ENCODE results near the gene CILP2.
A peak's percentile ranks its signal among the peaks of the same experiment; 100 is the strongest.

Gene CILP2, protein sequence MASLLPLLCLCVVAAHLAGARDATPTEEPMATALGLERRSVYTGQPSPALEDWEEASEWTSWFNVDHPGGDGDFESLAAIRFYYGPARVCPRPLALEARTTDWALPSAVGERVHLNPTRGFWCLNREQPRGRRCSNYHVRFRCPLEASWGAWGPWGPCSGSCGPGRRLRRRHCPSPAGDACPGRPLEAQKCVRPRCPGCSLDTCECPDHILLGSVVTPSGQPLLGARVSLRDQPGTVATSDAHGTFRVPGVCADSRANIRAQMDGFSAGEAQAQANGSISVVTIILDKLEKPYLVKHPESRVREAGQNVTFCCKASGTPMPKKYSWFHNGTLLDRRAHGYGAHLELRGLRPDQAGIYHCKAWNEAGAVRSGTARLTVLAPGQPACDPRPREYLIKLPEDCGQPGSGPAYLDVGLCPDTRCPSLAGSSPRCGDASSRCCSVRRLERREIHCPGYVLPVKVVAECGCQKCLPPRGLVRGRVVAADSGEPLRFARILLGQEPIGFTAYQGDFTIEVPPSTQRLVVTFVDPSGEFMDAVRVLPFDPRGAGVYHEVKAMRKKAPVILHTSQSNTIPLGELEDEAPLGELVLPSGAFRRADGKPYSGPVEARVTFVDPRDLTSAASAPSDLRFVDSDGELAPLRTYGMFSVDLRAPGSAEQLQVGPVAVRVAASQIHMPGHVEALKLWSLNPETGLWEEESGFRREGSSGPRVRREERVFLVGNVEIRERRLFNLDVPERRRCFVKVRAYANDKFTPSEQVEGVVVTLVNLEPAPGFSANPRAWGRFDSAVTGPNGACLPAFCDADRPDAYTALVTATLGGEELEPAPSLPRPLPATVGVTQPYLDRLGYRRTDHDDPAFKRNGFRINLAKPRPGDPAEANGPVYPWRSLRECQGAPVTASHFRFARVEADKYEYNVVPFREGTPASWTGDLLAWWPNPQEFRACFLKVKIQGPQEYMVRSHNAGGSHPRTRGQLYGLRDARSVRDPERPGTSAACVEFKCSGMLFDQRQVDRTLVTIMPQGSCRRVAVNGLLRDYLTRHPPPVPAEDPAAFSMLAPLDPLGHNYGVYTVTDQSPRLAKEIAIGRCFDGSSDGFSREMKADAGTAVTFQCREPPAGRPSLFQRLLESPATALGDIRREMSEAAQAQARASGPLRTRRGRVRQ

DNA sequence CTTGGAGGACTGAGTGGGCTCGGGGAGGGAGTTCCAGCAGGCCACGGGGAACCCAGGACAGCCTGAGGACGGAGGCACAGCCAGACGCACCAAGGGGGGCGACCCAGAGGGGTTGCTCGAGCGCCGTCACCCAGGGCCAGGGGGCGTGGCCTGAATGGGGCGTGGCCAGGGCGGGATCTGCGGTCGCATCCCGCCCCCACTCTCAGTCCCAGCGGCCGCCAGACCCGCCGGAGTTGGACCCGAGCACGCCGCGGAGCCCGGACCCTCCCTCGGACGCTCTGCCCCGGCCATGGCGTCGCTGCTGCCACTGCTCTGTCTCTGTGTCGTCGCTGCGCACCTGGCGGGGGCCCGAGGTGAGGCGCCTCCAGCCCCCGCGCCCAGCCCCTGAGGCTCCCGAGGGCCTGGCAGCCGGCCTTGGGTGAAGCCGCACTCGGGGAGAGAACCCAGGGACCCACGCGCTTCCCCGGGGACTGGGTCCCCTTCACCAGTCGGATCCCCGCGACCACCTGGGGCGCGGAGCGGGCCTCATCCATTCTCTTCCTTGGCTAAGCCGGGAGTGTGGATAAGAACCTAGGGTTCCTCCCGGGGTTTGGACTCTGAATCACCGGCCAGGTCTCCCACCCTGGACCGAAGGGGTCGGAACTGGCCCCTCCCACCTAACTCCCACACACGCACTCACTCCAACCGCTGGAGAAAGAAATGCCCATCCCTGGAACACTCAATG is at the start of gene CILP2:
CILP2 (plus strand) TSS at position 205 of the 724 bp plus-strand sequence; CDS start at position 290, 85 bp downstream.
- DNase-seq: peak in 1 of 2 experiments; percentile 30

DNA sequence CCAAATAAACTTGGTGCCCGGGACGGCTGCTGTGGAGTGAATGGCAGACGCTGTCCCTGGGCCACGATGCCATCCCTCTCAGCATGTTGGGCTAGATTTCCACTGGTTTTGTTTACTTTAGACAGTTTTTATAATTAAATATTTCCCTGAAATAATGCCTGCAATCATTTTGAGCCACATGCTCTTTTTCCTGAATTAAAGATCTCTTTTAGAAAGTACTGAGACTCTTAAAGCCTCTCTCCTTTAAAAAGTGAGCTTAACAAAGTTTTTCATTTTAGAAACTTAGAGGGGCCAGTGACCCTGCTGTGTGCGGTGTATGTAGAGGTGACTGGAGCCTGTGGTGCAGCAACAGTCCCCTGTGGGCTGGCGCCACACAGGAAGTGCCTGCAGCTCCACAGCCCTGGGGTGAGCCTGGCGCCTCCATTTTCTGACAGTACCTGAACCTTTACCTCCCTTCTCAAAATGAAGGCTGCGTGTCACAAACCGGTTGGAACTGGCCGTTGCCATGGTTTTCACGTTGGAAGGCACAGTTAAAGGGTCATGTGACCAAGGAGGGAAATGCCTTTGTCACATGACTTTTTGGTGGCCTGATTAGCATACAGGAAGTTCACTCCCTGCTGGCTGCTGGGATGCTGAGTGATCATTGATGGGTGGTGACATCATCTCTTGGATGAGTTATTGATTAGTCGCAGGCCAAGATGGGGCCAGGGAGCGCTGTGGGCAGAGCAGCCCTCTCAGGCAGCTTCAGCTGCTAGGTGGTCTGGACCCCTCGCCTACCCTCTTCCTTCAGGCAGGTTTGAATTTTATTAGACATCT is 49.0 kb upstream of the CILP2 start:
- DNase-seq: peak in 1 of 2 experiments; percentile 18

DNA sequence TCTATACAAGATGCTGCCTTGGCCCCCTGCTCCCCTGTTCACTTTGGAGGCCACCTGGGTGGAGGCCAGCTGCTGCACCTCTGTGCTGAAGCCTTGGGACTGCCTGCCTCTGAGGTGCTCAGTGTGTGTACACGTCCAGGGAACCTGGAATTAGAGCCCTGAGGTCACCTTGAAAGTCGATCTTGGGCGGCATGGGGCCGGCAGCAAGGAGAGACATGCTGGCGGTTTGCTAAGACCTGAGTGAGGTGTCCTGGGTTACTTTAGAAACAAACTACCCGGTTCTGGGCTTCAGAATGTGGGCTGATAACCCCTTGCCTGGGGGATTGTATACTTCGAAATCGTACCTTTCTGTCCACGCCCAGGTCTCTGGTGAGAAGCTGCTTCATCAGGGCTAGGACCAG is 48.3 kb upstream of the CILP2 start:
- DNase-seq: no peak

DNA sequence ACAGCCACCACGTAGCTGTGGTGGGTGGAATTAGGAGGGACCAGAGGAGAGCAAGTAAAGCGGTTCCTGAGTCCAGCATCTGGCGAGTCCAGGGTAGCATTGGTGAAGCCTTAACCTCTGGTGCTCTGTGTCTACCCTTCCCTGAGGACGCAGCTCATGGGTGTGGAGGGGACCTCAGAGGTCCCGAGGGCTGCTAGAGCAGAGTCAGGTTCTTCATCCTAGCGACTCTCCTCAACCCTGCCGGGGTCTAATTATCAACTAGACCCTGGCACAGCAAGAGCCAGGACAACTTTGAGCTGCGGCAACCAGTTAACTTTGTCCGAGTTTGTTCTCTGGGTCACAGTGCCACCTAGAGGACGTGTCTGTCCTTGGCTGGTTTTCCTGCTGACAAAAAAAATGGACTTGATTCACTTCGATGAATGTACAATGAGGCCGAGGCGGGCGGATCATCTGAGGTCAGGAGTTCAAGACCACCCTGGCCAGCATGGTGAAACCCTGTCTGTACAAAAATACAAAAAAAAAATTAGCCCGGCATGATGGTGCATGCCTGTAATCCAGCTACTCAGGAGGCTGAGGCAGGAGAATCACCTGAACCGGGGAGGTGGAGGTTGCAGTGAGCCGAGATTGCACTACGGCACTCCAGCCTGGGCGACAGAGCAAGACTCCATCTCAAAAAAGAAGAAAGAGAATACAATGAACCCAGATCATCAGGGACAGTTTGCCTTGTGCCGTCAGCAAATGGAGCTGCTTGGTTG is 47.7 kb upstream of the CILP2 start:
- DNase-seq: peak; percentile 69 to 85

DNA sequence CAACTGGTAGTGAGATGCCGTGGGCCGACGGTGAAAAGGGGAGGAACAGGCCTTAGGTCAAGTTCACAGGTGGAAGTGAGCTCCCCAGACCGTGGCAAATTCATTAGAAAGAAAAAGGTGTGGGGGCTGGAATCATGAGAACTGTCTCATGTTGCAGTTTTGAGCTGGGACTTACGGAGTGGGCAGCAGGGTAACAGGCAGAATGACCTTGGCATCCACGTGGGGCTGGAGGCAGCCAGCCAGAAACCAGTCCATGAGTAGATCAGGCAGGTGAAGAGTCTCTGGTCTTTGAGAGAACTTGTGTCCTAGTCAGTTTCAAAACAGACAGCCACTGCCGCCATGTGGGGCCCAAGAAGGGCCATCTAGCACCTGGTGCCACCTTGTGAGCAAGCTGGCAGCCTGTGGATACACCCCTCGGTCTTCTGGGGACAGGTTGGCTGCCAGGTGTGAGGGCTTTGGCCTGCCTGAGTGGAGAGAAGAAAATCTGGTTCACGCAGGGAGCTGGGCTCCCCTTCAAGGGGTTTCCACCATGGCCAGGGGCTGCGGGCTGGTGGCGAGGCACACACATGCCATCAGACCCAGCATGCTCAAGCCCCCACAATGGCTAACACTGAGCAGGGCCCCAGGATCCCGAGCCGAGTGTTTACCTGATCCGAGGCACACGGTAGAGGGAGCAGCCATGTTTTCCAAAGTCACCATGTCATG is 46.6 kb upstream of the CILP2 start:
- DNase-seq: no peak

DNA sequence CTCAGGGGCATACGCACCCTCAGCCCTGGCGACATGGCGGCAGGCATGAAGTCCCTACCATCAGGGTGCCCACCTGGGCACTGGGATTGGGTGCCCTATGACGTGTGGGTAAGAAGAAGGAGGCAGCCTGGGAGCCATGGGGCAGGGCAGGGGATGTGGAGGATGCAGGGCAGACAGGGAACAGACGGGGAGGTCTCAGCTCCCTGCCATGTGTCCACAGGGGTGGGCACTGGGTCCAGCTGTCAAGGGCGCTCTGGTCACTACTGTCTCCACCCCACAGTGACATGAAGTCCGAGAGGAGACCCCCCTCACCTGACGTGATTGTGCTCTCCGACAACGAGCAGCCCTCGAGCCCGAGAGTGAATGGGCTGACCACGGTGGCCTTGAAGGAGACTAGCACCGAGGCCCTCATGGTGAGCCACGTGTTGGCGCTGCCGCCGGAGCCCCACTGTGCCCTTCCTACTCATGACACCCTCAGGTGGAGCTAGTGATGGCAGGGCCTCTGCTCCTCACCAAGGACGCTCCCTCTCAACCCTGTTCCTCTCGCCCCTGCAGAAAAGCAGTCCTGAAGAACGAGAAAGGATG is 45.9 kb upstream of the CILP2 start:
- no peak for DNase-seq

DNA sequence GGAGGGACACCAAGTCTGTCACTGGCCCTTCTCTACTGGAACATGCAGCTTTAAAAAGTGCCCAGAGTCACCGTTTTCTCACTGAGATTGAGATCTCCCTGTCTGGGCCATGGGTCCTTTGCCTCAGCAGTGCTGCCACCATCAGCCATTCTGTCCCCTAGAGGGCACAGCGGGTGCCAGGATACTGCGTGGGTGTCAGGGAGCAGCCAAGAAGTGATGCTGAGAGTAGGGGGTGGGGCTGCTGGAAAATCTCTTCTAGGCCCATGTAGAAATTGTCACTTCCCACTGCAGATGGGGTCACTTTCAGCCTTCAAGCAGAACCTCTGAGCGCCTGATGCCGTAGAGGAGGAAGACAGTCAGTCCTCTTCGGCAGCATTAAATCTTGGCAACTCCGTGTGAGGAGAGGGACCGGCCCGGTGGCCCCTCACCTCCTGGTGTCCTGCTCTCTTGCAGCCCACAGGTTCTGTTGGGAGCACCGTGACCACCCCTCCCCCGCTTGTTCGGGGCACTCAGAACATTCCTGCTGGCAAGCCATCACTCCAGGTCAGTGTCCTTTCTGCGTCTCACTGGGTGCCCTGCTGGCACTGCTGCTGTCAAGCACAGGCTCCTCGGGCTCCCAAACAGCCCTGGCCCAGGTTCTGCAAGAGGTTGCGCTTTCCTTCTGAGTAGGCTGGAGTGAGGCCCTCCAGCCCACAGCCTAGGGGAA is 44.1 kb upstream of the CILP2 start:
- DNase-seq: no peak

DNA sequence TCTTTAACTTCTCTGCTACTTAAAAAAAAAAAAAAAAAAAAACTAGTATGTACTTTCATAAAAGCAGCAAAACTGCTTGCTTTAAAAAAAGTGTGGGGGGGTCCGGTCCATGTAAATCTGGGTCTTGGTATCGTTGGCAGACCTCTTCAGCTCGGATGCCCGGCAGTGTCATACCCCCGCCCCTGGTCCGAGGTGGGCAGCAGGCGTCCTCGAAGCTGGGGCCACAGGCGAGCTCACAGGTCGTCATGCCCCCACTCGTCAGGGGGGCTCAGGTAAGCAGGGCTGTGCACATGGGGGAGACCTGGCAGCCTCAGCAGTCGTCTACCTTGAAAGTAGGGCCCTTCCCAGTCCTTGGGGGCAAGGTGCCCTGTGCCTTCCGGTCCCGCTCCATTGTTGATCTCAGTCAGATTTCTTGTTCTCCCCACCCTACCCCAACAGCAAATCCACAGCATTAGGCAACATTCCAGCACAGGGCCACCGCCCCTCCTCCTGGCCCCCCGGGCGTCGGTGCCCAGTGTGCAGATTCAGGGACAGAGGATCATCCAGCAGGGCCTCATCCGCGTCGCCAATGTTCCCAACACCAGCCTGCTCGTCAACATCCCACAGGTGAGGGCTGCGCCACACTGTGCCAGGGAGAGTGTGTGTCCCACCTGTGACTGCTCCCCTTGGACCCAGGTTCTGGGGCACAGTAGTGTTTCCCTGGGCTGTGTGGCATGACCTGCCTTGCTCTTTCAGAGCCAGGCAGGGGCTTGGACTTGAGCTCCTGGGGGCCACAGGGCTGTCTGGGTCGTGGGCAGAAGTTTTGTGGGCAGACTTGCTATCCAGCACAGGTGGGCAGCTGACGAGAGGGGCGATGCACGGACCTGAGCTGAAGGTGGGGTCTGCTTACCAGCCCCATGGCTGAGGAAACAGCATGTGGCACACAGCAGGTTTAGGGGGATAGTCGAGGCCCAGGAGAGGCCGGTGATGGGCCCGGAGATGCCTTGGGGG is 42.2 kb upstream of the CILP2 start:
- DNase-seq: no peak

DNA sequence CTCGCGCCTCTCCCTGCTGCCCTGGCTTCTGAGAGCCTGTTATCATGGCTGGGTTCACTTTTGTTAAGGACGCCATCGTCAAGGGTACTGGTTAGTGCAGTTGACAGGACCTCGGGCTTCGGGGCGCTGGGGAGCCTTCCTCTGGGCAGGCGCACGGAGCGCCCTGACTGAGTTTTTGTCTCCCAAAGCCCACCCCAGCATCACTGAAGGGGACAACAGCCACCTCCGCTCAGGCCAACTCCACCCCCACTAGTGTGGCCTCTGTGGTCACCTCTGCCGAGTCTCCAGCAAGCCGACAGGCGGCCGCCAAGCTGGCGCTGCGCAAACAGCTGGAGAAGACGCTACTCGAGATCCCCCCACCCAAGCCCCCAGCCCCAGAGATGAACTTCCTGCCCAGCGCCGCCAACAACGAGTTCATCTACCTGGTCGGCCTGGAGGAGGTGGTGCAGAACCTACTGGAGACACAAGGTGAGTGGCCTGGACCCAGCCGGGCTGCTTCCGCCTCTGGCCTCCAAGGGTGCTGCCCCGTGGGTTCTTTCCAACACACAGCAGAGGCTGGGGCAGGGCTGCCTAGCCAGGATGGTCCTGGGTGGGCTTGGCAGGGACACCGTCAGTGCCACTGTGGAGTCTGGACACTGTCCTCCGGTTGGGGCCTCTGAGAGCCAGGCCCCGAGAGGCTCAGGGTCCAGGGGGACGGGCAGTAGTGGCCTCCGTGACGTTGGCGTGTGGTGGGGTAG is 39.6 kb upstream of the CILP2 start:
- no peak for DNase-seq

DNA sequence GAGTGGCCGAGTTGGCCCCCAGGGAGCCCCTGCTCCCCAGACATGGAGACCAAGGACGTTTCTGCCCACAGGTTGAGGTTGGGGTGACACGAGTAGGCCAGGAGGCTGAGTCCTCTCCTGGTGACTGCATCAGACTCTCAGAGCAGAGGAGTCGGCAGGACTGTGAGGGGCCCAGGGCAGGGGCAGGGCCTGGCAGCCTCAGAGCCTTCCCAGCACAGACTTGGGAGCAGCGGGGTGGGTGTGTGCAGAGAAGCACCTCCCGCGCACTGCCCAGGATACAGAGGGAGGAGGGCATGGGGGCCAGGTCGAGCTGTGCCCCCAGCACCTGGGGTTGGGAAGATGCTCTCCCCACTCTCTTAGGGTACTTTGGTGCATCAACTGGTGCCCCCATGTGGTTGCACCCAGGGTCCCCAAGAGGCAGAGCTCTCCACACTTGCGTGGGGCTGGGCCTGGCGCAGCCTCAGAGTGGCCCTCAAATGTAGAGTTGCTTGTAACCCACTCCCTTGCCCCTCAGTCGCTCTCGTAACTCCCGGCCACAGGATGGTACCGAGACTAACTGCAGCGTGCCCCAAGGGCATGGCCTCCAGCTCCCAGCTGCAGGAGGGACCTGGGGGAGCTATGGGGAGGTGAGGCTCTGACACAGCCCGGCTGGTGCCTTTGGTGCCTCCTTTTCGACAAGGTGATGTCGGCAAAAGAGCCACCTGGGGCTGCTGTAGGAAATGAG is 38.6 kb upstream of the CILP2 start:
- DNase-seq: no peak

DNA sequence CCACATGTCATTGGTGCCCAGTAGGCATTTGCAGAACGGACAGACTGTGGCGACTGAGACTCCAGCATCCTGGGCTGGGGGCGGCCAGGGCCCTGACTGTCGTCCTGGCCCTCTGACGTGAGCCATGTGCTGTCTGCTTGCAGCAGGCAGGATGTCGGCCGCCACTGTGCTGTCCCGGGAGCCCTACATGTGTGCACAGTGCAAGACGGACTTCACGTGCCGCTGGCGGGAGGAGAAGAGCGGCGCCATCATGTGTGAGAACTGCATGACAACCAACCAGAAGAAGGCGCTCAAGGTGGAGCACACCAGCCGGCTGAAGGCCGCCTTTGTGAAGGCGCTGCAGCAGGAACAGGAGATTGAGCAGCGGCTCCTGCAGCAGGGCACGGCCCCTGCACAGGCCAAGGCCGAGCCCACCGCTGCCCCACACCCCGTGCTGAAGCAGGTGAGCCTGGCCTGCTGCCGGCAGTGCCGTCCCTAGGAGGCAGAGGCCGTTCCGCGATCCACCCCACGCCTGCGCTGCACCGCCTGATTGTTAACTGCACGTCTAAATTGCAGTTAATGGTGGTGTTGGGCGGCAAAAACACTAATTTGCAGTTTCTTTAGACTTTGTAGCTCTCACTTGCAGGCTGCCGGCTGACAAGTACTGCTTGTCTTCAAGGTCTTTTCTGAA is 37.0 kb upstream of the CILP2 start:
- DNase-seq: no peak

DNA sequence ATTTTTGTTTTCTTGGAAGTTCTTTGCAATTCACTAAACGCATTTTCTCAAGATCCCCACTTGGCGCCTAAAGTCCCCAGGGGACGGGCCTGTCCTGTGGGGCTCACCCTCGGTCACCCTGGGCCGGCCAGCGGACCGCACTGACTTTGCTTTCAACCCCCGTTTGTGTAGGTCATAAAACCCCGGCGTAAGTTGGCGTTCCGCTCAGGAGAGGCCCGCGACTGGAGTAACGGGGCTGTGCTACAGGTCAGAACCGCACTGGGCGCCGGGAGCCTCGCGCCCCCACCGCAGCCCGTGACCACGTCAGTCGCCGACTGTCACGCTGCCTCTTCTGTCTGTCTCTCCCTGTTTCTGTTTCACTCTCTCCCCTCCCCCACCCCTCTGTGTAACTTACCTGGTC is 36.3 kb upstream of the CILP2 start:
- DNase-seq: no peak

DNA sequence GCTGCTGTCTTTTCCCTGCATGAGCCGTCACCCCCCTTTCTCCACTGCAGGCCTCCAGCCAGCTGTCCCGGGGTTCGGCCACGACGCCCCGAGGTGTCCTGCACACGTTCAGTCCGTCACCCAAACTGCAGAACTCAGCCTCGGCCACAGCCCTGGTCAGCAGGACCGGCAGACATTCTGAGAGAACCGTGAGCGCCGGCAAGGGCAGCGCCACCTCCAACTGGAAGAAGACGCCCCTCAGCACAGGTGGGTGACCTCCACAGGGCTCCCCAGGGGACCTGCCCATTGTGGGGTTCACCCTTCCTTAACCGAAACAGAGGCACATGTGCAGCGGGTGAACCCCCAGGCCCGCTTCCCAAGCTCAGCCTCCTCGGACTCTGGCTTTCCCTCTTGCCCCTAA is 35.8 kb upstream of the CILP2 start:
- DNase-seq: no peak

DNA sequence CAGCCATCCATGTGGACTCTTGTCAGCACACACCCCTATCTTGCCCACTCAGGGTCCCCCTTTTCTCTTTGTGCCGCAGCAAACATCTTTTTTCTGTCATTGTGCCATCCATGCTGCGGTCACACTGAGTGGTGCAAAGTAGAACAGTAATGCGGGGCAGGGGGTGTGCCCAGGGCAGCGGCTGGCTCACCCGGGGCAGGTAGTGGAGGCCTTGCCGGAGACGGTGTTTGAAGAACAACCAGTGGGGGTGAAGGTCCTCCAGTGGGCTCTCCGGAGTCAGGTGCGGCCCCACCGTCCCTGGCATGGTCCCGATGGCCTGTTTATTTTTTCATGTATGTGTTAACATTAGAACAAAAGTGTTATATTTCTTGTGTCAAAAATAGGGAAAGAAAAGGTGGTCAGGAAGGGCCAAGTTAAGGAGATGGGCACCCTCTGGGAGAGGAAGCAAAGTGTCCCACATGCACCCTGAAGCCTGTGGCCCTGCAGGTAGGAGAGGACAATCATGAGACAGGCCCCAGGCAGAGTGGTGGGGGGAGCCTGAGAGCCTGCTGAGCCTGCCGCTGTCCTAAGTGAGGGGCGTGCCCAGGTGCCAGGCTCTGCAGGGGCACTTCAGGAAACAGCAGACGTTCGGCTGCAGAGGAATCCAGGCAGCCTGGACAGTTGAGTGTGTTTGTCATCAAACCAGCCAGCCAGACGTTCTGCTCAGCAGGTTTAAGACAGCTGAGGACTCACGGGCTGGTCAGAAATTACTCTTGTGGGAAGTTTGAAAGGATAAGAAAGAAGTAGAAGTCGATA is 35.1 kb upstream of the CILP2 start:
- DNase-seq: no peak

All from NCI-H446 (cell line).